ENCODE results near the gene CHST15.

Gene CHST15, protein sequence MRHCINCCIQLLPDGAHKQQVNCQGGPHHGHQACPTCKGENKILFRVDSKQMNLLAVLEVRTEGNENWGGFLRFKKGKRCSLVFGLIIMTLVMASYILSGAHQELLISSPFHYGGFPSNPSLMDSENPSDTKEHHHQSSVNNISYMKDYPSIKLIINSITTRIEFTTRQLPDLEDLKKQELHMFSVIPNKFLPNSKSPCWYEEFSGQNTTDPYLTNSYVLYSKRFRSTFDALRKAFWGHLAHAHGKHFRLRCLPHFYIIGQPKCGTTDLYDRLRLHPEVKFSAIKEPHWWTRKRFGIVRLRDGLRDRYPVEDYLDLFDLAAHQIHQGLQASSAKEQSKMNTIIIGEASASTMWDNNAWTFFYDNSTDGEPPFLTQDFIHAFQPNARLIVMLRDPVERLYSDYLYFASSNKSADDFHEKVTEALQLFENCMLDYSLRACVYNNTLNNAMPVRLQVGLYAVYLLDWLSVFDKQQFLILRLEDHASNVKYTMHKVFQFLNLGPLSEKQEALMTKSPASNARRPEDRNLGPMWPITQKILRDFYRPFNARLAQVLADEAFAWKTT

DNA sequence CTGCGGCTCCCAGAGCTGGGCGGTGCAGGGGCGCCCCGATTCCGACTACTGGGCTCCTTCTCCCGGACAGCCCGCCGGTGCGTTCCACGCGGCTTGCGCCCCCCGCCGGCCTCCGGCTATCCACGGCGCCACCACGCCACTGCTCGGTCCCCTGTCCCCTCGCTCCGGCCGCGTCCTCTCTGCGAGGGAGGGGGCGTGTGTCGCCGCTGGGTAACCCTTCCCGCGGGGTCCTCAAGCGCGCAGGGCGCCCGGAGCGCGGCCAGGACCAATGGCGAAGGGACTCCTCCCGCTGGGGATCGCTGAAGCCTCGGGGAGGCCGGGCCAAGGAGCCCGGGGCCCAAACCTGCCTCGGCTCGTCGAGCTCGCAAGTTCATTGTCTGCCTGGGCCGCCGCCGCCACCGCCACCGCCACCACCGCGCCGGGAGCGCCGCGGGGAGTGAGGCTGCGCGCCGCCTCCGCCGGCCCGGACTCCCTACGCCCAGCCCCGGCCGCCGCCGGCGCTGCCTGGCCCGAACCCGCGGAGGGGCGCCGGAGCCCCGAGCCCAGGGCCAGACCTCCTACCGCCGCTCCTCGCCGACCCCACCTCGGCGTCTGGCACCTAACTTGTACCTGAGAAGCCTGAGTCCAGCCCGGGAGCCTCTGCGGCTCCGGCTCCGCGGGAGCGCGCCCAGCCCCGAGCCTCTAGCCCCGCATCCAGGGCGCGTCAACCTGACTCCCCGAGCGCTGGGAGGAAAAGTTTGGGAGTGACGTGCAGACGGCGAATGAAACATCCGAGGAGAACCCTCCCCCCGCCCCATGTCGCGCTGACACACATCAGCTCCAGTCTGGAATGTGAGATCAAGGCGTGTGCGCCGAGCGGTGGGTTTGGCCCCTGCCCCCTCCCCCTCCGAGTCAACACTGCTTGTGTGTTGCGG is at the start of gene CHST15:
Gene CHST15 (minus strand): TSS at position 739 of the 914 bp plus-strand sequence. CDS start 47,386 bp downstream, outside the sequence.
- no peak for DNase-seq (ENCODE audit: low read depth in 2 of 2)

- DNase-seq (ENCODE audit: low read depth in 2 of 2), result no peak
Measured at GRCh38 chr10:124142960-124143359, 49.6 kb upstream of the CHST15 start.

GRCh38 chr10:124142006-124142739 is 48.8 kb upstream of the CHST15 start:
- DNase-seq (ENCODE audit: low read depth in 2 of 2), result no peak

- DNase-seq (ENCODE audit: low read depth in 2 of 2), result no peak
Measured at GRCh38 chr10:124138883-124139348, 45.5 kb upstream of the CHST15 start.

- no peak for DNase-seq (ENCODE audit: low read depth in 2 of 2)
Measured at GRCh38 chr10:124138195-124138882, 44.9 kb upstream of the CHST15 start.

DNA sequence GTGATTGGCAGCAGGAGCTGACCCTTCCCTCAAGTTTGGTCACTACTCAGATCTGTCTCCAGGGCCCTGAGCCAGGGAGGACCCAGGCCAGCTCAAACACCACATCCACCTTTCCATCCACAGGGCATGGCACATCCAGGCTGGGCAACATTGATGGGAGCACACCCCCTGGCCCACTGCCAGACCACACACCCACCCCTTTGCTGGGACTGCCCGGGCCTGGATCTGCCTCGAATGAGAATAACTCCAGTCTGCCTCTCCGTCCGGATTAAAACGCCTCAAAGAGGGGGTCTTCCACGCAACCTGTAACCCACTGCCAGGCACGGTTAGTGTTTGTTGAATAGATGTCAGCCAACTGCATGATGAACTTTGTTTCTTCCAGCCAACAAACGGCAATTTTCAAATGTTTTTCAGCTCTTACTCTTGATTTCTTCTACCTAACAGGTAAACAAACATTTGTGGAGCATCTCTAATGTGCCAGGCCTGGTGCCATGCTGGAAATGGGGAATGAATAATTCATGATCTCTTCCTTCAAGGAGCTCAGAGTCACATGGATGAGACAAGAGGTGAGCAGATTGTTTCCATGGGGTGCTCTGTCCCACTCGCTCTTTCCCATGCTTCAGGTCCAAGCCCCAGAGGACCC is 41.0 kb upstream of the CHST15 start:
- no peak for DNase-seq (ENCODE audit: low read depth in 2 of 2)

GRCh38 chr10:124132876-124133275 is 39.5 kb upstream of the CHST15 start:
- DNase-seq (ENCODE audit: low read depth in 2 of 2), result no peak

DNA sequence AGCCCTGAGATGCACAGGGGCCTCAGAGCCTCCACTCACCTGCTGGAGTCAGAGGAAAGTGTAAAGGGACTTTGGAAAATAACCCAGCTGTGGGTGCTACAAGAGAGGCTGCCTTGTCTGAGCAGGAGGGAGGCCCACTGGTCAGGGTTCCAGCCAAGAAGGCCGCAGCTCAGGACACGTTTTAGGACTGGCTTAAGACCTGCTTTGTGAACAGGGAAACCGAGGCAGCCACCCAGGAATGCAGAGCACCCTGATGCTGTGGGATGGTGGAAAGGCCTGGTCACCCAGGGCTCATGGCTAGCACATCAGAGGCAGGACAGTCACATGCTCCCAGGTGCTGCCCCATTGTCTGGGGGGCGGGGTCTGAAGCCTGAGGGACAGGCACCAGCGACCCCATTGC is 38.9 kb upstream of the CHST15 start:
- no peak for DNase-seq (ENCODE audit: low read depth in 2 of 2)

- no peak for DNase-seq (ENCODE audit: low read depth in 2 of 2)
Measured at GRCh38 chr10:124131172-124131571, 37.8 kb upstream of the CHST15 start.

- no peak for DNase-seq (ENCODE audit: low read depth in 2 of 2)
Measured at GRCh38 chr10:124130198-124130900, 37.0 kb upstream of the CHST15 start.

GRCh38 chr10:124129471-124129870 is 36.1 kb upstream of the CHST15 start:
- DNase-seq (ENCODE audit: low read depth in 2 of 2), result no peak

DNA sequence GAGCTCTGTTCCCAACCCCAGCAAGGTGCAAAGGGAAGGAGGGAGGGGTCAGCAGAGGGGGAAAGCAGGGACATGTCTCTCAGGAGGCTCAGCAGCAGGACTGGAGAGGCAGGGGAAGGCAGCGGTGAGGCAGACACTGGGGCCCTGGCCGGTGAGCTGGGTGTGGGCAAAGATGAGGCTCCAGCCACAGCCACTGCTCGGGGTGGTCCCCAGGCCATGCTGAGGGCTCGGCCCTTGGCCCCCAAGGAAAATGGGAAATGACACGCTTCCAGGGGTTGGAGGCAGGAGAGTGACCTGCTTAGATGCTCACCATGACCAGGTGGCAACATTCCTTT is 35.4 kb upstream of the CHST15 start:
- no peak for DNase-seq (ENCODE audit: low read depth in 2 of 2)

DNA sequence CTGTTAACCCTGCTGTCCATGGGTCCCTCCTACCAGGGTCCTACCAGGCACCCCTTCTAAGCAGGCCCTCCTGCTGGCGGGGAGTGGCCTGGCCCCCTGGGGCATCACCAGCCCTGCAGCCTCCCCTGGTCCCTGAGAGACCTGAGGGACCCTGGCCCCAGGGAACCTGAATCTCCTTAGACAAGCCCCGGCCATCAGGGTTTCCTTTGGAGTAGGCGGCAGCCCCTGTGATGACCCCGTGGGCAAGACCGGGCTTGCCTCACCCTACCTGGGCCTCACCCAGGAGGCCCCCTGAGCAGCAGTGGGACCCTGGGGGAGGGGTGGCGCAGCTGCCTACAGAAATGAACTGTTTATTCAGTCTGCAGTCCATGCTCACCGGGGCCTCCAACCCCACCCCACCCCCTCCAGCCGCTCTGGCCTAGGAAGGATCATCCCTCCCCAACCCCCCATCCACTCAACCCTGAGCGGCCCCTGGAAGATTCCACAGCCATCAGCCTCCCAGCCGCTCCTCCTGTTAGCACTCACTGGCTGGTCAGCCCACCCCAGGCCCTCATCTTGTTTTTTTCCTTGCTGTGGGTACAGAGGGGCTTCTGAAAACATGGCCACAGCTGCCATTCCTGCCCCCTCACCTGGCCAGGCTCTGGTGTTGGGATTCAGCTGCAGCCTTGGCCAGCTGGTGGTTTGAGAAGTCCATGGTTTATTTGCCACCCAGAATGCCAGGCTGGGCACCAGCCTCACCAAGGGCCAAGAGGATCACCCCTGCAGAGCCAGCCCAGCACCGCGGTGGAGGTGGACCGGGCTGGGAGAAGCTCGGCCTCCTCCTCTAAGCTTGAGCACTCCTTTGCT is 34.8 kb upstream of the CHST15 start:
- DNase-seq (ENCODE audit: low read depth in 2 of 2), result no peak

GRCh38 chr10:124127563-124127962 is 34.2 kb upstream of the CHST15 start:
- no peak for DNase-seq (ENCODE audit: low read depth in 2 of 2)

- DNase-seq (ENCODE audit: low read depth in 2 of 2), result no peak
Measured at GRCh38 chr10:124126983-124127385, 33.6 kb upstream of the CHST15 start.

DNA sequence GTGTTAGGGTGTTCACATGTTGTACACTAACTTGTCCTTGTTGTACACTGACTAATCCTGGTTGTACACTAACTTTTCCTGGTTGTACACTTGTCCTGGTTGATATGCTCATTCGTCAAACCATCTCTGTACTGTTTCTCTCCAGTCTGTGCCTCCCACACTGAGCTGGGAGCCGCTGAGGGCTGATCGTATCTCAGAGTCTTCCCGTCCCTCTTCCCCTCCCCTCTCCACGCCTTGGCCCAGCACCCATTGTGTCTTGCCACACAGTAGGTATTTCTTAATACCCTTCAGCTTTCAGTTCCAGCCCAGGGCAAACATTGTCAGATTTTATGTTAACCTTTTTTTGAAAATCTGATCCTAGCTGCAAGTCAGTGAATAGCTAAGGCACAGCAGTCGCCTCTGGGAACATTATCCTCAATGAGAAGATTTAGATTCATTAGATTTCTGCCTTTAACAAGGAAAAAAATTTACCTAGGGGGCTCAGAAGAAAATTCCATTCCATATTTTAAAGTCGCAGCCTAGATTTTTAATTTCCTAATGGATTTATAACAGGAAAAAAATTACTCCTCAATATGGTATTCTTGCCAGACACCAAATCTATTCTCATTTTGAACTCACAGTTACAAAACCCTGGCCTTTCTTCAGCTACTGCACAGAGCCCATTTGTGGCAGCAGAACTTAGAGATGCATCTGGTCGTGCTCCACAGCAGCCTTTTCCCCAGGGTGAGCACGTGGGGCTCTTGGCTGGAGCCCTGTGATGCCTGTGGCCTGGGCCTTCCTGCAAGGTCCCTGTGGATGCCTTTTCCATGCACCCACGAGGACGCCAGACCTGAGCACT is 33.0 kb upstream of the CHST15 start:
- no peak for DNase-seq (ENCODE audit: low read depth in 2 of 2)

DNA sequence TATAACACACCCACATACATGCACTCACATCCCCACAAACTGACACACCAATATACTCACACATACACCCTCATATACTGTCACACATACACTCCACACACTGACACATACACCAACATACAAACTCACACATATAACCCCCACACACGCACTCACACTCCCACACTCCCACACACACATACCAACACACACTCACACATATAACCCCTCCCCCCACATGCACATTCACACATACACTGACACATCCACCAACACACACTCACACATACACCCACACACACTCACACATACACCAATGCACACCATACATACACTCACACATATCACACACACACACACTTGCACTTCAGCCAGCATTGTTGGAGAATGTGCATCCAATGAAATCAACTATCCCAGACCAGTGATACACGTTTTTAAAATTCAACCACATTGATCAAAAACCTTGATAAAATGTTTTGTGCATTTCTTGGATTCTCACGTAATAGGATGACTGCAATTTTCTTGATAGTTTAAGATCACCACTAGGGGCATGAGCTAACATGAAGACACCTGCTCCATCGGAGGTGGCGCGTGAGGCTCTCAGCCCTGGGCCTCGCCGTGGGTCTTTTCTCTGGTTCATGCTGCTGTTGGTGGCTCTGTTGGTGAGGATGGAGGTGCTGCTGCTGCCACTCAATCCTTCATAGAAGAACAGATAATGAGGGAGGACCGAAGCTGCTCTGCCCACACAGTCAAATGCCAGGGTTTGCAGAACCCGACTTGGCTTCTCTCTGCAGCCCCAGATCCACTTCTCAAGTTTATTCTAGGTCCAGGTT is 32.1 kb upstream of the CHST15 start:
- no peak for DNase-seq (ENCODE audit: low read depth in 2 of 2)

Data from stimulated activated CD4-positive, alpha-beta T cell treated with anti-CD3 and anti-CD28 coated beads, Interleukin-1b, Interleukin-23, amount 100 ng/mL, for 1 hour (primary cell).